NCI-H226 (cell line): ENCODE results near the gene SIGLEC7.
A peak's percentile ranks its signal among the peaks of the same experiment; 100 is the strongest.

Experiments used
- DNase-seq: peaks from one replicate; pipeline ENCODE4 v3.0.0-alpha.2; 2015

Gene SIGLEC7

GRCh38 chr19:51142119-51142518 is at the start of gene SIGLEC7:
SIGLEC7 (plus strand) TSS chr19:51142301; CDS start chr19:51142370, 69 bp downstream.
- no peak for DNase-seq

- DNase-seq, result no peak
Measured at GRCh38 chr19:51093101-51093500, 49.0 kb upstream of the SIGLEC7 start.

GRCh38 chr19:51093510-51094345 is 48.4 kb upstream of the SIGLEC7 start:
- no peak for DNase-seq

GRCh38 chr19:51094696-51095279 is 47.3 kb upstream of the SIGLEC7 start:
- no peak for DNase-seq

- no peak for DNase-seq
Measured at GRCh38 chr19:51096473-51097165, 45.5 kb upstream of the SIGLEC7 start.

- peak; percentile 28 for DNase-seq
Measured at GRCh38 chr19:51097166-51097738, 44.8 kb upstream of the SIGLEC7 start.

- no peak for DNase-seq
Measured at GRCh38 chr19:51097796-51098195, 44.3 kb upstream of the SIGLEC7 start.

- DNase-seq, result no peak
Measured at GRCh38 chr19:51098365-51099046, 43.6 kb upstream of the SIGLEC7 start.

GRCh38 chr19:51099047-51099382 is 43.1 kb upstream of the SIGLEC7 start:
- no peak for DNase-seq

GRCh38 chr19:51100601-51101000 is 41.5 kb upstream of the SIGLEC7 start:
- DNase-seq, result no peak

- no peak for DNase-seq
Measured at GRCh38 chr19:51101171-51101865, 40.8 kb upstream of the SIGLEC7 start.

- DNase-seq, result no peak
Measured at GRCh38 chr19:51102991-51103390, 39.1 kb upstream of the SIGLEC7 start.

- no peak for DNase-seq
Measured at GRCh38 chr19:51103926-51104341, 38.2 kb upstream of the SIGLEC7 start.

- DNase-seq, result no peak
Measured at GRCh38 chr19:51107406-51108065, 34.6 kb upstream of the SIGLEC7 start.

GRCh38 chr19:51108066-51108804 is 33.9 kb upstream of the SIGLEC7 start, which contains the start of gene CTU1:
CTU1 (minus strand) TSS chr19:51108409; CDS start chr19:51104569, 3,840 bp downstream.
- peak; percentile 99 for DNase-seq

- no peak for DNase-seq
Measured at GRCh38 chr19:51108805-51109146, 33.3 kb upstream of the SIGLEC7 start.

GRCh38 chr19:51110666-51110971 is 31.5 kb upstream of the SIGLEC7 start:
- DNase-seq, result no peak

GRCh38 chr19:51111606-51112005 is 30.5 kb upstream of the SIGLEC7 start:
- DNase-seq, result no peak

- no peak for DNase-seq
Measured at GRCh38 chr19:51114087-51114729, 27.9 kb upstream of the SIGLEC7 start.

- DNase-seq, result no peak
Measured at GRCh38 chr19:51116736-51117286, 25.3 kb upstream of the SIGLEC7 start.
